CD4-positive, alpha-beta T cell treated with Interleukin-10 for 1 hour (primary cell): ENCODE data around the gene USP36.
A peak's percentile ranks its signal among the peaks of the same experiment; 100 is the strongest.
"Not testable (repeated sequence)": the region's sequence is repeated elsewhere in the genome, so short reads cannot be mapped to it uniquely, and the experiment has no call there.

ENCODE experiments used
- DNase-seq: peaks from one replicate; pipeline ENCODE4 v3.0.0-alpha.2; 2020

The USP36 gene

DNA sequence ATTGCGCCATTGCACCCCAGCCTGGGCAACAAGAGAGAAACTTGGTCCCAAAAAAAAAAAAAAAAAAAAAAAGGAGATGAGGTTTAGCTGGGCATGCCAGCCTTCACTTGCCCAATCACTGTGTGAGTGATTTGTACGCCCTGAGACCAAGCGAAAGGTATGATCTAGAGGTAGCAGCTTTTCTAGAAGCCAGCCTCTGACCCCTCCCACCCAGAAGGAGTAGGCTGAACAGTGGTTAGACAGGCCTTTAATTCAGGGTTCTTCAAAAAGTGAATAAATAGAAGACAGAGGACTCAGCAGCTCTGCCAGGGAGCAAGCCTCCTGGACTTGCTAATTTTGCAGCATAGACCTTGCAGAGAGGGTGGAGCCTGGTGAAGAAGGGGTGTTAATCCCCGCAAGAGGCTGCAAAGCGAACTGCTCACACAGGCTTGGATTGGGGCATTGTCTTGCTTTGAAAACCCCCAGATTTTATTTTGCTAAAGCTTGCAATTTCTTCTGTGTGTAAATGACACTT, 51.4 kb downstream of the USP36 start:
- no peak for DNase-seq

DNA sequence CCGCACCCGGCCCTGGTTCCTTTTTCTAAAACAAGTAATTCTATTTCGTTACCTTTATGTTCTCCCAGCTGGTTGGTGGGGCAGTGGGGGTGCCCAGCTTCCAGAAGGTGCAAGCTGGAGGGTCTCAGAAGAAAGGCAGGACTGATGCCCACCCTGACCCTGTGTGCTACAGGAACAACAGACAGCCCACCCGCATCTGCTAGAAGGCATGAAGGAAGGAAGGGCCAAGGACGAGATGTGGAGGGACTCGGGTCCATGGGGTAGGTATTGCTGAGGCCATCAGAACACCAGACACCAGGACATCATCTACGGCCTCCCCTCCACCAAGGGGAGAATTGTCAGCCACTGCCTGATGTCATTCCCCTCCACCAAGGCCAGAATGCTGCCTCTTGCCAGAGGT, 52.2 kb downstream of the USP36 start:
- no peak for DNase-seq

DNA sequence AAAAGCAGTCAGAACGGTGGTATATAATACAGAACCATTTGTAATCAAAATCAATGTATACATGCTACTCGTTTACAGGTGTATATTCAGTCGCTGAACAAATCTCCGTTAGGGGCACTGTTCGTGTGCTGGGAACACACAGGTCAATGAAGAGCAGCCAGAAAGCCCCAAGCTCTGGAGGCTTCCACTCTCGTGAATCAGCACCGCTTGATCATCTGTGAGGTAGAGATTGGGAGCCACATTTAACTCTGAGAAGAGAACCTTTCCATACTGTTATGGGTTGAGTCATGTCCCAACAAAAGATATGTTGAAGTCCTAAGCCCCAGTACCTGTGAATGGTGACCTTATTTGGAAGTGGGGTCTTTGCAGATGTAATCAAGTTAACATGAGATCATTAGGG, 53.2 kb downstream of the USP36 start:
- no peak for DNase-seq

DNA sequence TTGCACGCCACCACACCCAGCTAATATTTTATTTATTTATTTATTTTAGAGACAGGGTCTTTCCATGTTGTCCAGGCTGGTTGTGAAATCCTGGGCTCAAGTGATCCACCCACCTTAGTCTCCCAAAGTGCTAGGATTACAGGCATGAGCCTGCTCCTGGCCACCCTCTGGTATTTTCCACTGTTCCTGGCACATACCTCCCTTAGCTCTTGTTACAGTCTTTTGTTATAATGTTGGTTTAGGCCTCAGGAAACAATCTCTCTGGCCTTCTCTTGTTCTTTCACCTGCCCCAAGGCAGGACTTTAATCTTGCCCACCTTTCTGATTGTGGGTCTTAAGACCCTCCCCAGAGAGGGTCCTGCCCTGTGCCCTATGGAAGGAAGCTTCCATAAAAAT, 55.0 kb downstream of the USP36 start:
- DNase-seq = no peak

DNA sequence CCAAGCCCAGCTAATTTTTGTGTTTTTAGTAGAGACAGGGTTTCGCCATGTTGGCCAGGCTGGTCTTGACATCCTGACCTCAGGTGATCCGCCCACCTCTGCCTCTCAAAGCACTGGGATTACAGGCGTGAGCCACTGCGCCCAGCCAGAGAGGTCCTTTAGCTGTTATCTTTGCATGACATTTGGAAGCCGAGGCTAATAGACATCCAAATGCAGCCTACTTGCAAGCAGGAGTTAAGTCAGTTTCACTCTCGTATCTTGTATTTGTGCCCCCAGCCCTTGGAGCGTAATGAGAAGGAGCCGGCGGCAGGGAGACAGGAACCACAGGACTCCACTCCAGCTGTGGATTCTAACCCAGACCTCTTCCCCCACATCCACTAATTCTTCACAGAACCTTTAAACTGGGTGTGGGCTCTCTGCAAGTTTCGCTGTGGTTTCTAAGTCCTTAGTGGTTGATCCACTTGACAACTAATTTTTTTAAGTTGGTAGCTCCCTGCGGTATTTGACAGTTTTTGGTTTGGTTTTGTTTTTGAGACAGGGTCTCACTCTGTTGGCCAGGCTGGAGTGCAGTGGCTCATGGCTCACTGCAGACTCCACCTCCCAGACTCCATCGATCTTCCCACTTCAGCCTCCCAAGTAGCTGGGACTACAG, 55.5 kb downstream of the USP36 start:
- DNase-seq = peak; percentile 50

DNA sequence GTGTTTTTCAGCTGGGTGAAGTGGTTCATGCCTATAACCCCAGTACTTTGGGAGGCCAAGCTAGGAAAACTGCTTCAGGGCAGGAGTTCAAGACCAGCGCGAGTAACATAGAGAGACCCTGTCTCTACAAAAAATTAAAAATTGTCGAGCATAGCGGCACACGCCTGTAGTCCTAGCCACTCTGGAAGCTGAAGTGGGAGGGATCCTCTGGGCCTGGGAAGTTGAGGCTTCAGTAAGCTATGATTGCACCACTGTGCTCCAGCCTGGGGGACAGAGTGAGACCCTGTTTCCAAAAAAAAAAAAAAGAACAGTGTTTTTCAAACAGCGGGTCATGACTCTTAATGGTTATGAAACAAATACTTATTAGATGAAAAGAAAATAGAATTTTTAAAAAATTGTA, 56.3 kb downstream of the USP36 start:
- no peak for DNase-seq

DNA sequence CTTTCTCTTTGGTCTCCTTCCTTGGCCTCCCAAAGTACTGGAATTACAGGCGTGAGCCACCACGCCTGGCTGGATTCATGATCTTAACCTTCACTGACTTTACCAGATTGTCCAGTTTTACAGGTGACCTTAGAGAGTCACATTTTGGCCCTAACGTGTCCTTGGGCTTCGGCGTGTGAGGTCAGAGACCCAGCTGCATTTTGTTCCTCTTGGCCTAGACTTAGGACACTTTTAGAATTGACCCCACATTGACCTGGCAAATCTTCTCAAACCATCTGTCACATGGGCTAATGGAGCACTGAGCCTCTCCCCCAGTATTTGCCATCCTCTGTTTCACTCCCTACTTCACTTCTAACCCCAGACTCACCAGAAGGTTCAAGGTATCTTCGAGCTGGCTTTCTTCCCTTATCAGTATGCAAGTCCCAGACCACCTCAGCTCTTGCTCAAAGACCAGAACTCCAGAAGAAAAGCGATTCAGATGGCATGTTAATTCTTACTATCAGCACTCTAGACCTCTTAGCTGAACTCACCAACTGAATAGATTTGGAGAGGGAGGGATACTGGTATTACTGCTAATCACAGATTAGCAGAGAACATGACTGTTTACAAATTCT, 56.8 kb downstream of the USP36 start:
- DNase-seq = no peak

DNA sequence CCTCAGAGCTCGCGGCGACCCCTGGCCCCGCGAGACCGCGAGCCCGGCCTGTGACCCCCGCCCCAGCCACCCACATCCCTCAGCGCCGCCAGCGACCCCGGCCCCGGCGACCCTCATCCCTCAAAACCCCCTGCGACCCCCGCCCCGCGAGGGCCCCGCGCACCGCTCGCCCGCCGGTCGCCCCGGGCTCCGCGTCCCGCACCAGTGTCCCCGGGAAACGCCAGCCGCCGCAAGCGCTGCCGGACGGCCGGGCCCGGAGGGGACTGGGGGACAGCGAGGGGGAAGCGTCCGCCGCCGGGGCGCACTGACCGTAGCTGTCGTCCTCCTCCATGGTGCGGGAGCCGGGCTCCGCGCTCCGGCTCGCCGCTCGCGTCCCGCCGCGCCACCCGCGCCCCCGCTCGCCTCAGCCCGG, 58.7 kb downstream of the USP36 start, which contains the start of gene CYTH1:
TSS of gene CYTH1 (minus strand) at position 381 of the 412 bp plus-strand sequence. CDS start at position 331, 50 bp downstream.
- DNase-seq = no peak

DNA sequence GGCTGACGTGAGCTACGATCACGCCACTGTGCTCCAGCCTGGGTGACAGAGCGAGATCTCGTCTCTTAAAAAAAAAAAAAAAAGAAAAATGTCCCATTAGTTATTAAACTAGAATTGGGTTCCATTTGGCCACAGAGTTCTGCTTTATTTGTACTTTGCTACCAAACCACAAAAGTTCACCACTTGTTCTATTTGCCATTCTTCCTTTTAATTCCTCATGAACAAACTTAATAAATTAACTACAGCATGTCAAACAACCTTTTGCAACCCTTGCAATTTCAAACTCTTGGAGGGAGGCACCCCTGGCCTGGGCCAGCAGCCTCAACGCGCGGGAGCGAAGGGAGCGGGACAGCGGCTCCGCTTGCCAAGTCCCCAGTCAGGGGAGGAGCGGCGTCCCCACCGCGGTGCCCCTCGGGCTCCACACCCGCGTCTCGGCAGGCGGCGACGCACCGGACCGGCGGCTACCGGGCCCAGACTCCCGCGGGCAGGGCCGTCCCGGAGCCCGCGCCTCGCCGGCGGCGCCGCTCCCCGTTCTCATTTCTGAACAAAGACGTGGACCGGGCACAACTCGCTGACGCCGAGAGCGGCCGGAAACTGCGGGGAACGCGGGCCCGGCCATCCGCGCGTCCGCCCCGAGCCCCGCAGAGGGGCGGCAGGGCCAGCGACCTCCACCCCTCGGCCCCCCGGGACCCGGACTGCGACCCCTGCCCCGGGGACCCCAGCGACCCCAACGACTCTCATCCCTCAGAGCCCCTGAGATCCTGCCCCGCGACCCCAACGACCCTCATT, 59.3 kb downstream of the USP36 start:
- DNase-seq = peak; percentile 49

DNA sequence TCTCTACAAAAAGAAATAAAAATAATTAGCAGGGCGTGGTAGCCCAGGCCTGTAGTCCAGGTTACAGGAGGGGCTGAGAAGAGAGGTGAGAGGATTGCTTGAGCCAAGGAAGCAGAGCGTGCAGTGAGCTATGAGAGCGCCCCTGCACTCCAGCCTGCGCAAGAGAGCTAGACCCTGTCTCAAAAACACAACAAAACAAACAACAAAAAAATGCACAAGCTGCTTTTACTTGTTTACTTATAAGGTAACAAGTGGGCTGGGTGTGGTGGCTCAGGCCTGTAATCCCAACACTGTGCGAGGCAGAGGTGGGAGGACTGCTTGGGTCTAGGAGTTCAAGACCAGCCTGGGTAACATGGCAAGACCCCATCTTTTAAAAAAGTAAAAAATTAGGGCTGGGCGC, 60.3 kb downstream of the USP36 start:
- DNase-seq = peak; percentile 43

DNA sequence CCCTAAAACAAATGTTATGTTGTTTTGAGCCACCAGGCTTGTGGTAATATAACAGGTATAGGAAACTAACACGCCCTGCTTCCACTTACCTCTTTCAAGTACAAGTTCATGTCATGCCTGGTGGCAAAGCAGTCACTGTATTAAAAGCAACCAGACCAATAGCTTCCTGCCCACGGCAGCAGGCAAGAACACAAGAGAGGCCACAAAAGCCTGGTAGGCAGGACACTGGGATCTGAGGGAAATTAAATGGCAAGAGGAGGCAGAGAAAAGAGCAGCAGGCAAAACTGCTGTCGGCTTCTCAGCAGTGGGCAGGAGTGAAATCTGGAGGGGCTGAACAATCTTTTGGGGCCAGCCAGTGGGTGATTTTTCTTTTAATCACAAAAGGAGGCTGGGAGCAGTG, 60.8 kb downstream of the USP36 start:
- DNase-seq = peak; percentile 85

DNA sequence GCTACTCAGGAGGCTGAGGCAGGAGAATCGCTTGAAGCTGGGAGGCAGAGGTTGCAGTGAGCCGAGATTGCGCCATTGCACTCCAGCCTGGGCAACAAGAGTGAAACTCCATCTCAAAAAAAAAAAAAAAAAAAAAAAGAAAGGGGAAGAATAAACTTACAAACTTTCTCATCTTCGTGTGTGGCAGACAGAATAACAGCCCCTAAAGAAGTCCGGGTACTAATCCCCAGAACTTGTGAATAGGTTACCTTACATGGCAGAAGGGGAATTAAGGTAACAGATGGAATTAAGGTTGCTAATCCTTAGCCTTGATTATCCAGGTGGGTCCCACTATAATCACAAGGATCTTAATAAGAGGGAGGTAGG, 61.3 kb downstream of the USP36 start:
- not testable (repeated sequence) for DNase-seq

DNA sequence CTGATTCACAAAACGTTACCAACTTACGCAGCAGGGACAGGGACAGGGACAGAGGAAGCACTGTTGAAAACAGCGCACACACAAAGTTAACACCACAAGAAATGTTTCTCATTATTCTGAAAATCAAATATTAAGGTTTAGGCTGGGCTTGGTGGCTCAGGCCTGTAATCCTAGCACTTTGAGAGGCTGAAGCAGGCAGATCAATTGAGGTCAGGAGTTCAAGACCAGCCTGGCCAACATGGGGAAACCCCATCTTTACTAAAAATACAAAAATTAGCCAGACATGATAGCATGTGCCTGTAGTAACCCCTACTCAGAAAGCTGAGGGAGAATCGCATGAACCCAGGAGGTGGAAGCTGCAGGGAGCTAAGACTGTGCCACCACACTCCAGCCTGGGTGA, 62.7 kb downstream of the USP36 start:
- DNase-seq = peak; percentile 62

DNA sequence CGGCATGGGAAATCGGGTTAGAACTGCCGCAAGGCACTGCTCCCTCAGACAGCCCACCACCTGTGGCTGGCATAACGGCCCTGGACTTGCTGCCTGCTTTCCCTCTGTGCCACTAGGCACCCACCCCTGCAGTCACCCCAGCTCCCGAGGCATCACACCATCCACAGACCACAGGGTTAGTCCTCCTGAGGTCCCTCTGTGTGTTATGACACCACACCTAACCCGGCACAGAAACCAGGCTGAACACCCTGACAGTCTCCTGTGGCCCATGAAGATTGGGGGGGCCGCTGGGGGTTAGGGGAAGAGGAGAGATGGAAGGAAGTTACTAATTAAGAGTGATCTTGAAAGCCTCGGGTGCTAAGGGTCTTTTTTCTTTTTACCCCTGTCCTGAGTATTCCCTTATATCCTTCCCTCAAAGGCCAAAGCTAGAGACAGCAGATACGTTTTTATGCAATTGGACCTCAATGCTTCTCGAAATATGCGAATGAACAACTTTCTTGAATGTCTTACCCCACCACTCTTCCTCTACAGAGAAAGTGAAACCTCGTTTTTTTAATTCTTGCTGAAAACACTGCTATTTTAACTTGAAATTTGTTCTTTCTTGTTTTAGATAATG, 65.5 kb downstream of the USP36 start:
- DNase-seq = peak; percentile 72

DNA sequence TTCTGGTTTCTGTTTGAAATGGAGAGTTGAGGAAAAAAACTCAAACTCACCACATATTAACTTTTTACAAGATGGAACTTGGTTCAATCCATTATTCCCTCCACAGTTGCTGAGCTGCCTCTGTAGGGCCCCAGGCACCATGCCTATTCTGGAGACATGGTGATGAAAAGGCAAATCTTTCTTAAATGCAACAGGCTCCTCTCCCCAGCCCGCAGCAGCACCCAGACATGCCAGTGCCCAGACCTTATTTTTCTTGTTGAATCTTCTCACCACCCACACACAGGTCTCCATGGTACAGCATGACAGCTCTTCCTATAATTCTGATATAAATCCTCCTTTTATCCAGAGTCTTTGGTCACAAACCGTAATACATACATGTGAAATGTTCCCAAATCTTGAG, 66.2 kb downstream of the USP36 start:
- peak; percentile 33 for DNase-seq

DNA sequence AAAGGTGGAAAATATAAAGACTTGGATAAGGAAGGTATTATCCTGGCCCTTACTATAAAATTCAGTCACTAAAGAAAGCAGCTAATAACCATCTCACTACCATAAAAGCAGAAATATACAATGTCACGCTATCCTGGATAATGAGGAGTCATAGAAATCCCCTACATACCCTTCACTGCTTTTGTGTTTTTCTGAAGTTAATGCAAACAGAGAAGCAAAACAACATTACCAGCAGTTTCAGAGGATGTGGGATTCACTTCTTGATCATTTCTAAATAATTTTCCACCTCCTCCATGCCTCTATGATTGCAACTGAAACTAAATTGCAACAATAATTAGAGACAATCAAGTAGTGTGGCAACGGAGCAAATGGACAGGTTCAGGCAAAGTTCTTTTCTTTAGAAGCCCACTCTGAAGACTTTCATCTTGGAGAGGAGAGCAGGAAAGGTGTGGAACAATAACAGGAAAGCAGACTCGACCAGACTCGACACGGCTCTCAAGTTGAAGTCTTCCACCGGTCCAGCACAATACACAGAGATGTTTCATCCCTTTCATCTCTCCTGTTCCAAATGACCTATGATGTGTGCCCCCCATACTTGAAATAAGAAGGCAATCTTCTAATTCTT, 68.7 kb downstream of the USP36 start:
- DNase-seq = peak; percentile 51

DNA sequence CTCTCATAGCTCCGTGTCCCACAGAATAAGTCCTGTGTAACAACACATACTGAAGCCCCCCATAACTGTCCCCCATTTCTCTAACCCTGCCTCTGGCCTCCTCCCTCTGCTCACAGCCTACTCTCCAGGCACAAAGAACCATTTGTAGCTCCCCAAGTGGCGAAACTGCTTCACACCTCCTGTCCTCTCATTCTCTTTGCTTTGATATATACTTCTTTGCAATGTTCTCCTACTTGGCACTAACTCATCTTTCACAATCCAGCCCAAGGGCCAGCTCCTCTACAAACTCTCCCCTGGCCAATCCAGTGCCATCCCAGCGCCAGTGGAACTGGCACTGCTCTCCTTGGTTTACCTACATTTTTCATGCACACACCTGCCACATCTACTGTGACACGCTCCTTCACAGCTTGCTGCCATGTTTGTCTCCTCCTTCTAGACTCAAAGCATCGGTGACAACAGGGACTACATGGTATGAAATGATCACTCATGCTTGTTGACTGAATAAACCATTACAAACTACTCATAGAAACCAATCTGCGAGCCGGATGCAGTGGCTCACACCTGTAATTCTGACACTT, 71.3 kb downstream of the USP36 start:
- peak; percentile 45 for DNase-seq

DNA sequence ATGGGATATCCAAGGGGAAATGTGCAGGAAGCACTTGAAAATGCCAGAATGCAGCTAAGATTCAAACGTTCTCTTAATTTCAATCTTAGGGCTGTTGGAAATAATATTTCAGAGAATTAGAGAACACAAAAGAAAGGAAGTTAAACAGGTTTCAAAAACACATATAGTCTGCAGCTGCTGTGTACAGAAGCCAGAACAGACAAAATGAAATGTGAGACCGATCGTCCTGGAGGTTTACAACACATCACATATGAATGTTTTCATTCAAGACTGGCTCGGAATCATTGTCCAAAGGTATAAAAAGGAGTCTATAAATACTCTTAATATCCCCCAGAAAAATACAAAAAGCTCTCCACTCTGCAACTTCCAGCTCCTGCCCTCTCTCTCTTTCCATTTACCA, 72.8 kb downstream of the USP36 start:
- no peak for DNase-seq

DNA sequence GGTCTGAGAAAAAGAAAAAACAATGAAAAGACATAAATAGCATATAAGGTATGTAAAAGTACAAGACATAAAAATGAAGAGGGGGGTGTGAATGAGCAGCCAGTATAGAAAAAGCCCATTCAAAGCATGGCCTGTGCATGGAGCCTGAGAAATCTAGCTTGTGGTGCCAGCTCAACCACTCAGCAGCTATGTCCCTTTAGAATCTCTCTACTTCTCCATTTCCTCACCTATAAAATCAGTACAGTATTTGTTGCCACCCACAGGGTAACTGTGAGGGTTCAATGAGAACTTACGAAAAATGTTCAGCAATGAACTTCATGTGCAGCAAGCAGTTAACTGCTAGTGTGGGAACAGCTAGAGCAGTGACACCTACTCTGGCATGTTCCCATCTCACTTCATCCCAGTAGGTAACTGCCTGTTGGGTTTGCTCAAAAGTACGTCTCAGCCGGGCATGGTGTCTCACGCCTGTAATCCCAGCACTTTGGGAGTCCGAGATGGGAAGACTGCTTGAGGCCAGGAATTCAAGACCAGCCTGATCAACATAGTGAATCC, 73.8 kb downstream of the USP36 start:
- DNase-seq = no peak

DNA sequence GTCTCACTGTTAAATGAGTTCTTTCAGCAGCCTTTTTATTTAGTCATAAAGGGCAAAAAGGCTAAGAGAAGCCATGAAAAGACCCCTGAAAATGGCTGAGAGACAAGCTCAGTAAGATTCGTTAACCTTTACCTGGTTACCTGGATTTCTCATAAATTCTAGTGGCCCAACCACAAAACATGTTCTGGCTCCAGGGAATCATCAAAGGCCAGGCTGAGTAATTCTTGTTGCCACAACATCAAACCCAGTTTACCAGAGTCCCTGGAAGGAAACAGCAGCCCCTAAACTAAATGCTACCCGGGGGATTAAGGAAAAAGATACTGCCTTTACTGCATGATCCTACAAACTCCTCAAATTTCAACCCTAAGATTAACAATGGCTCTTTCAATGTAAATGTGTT, 74.4 kb downstream of the USP36 start:
- DNase-seq = no peak

DNA sequence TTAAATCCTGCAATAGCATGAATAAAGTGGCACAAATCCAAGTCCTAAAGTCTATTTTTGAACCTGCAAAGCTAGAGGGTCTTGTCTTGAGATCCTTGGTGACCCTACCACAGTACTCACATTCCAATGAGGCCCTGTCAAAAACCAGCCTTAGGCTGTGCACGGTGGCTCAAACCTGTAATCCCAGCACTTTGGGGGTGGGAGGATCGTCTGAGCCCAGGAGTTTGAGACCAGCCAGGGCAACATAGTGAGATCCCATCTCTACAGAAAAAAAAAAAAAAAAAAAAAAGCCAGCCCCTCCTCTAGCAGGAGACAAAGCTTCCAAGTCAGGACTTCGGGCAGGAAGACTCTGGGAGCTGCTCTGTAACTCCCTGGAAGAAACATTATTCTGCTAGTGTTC, 74.8 kb downstream of the USP36 start:
- no peak for DNase-seq

DNA sequence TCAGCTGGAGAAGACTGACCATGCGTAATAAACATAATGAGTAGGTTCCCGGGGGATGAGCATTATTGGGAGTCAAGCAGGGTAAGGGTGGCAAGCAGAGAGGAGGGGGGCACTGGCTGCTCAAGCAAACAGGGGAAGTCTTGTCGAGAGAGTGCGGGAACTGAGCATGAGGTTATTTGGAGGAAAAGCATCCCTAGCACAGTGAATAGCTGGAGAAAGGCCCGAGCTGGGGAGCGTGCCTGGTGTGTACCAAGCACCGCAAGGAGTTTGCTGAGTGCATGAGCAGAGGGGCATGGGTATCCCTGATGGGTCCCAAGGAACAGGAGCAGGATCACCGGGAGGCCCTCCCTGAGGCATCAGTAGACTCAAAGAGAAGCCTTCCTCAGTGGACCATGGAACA, 75.7 kb downstream of the USP36 start:
- DNase-seq = no peak
